K562 (cell line): ENCODE measurements around the gene OR9Q2. TPM values are rescaled to one million over a fixed set of nuclear protein-coding genes. Genes with fewer than 3 reads are reported as not detected.

Source experiments
- ATAC-seq: fragments of 200-7000 bp; cut with Tn5 transposase; 3 replicates; pipeline ENCODE4 v1.9.1; 2020; ENCODE audit warnings: moderate library complexity
- BruUV-seq: library from RNA; stranded (reverse); fragments of 400-500 nt; replicated peaks from 2 replicates; lab custom pipeline; 2021; lab: Mats Ljungman, UMichigan
- CTCF ChIA-PET: fragments of 300-600 bp; formaldehyde crosslinking; extraction: SDS; loops from one replicate; lab custom pipeline; 2021; ENCODE audit warnings: low intra/inter-chr PET ratio; lab: Yijun Ruan, JAX
- POLR2A ChIA-PET: fragments of 300-600, 350-650 bp; sonication (Branson Sonifier 250); formaldehyde crosslinking; extraction: SDS; loops from one replicate; lab custom pipeline; 2021; ENCODE audit warnings: antibody characterized with exemption, inconsistent platforms; lab: Yijun Ruan, JAX
- DNase-seq, 4 experiments: peaks; one replicate each; pipeline versions ENCODE4 v3.0.0 to v3.0.0-alpha.2; 2011 to 2018; ENCODE audit warnings: low spot score in 3 of 4, mixed read lengths in 3 of 4; ENCODE audit errors: extremely low read depth in 1 of 4
- FAIRE-seq: peaks from 2 replicates; lab custom pipeline; 2011; peaks lifted over from hg19 to GRCh38; lab: Jason Lieb, UNC
- H2AFZ ChIP-seq: 2 replicates; pipeline ENCODE4 v1.6.0; 2011; ENCODE audit warnings: low read depth, low read length, control low read depth, inconsistent platforms
- H3K27ac ChIP-seq: fragments of 200-600 bp; 3 replicates; pipeline ENCODE4 v1.8.0; 2011; ENCODE audit warnings: low read depth, mild to moderate bottlenecking, control low read depth, inconsistent platforms, low read length, moderate library complexity, mixed read lengths; ENCODE audit errors: extremely low read depth
- H3K27me3 ChIP-seq, 2 experiments: fragments of 300-600 bp in 1 of 2; 2 replicates in 1 of 2; 3 replicates in 1 of 2; pipeline versions ENCODE4 v1.6.0 to v1.8.0; 2011; ENCODE audit warnings: inconsistent platforms in 2 of 2, low read length in 2 of 2, mild to moderate bottlenecking in 1 of 2, mixed read lengths in 1 of 2, moderate library complexity in 1 of 2; ENCODE audit not compliant: control insufficient read depth in 2 of 2, insufficient read depth in 2 of 2
- H3K36me3 ChIP-seq: fragments of 300-600 bp; 3 replicates; pipeline ENCODE4 v1.8.0; 2011; ENCODE audit warnings: mild to moderate bottlenecking, low read length, inconsistent platforms; ENCODE audit not compliant: control insufficient read depth, insufficient read depth
- H3K4me1 ChIP-seq, 2 experiments: fragments of 200-600 bp in 1 of 2; replicated peaks in 1 of 2; 2 replicates in 1 of 2; 3 replicates in 1 of 2; pipeline versions ENCODE4 v1.5.1 to v1.8.0; 2011; ENCODE audit warnings: inconsistent platforms in 2 of 2, low read length in 2 of 2, mild to moderate bottlenecking in 1 of 2, mixed read lengths in 1 of 2, moderate library complexity in 1 of 2; ENCODE audit not compliant: control insufficient read depth in 2 of 2, insufficient read depth in 2 of 2
- H3K4me2 ChIP-seq: 2 replicates; pipeline ENCODE4 v1.6.1; 2011; ENCODE audit warnings: low read length, control low read depth, inconsistent platforms, mixed read lengths; ENCODE audit not compliant: insufficient read depth
- H3K4me3 ChIP-seq: fragments of 200-600 bp; sonication (generic), shearing (Covaris generic); 2 replicates; pipeline ENCODE4 v1.5.1; 2016; ENCODE audit warnings: control low read depth, inconsistent platforms
- H3K79me2 ChIP-seq: fragments of 200-600 bp; 3 replicates; pipeline ENCODE4 v1.8.0; 2011; ENCODE audit warnings: low read length, inconsistent platforms; ENCODE audit not compliant: control insufficient read depth, insufficient read depth
- H3K9ac ChIP-seq, 2 experiments: 2 replicates each; pipeline versions ENCODE4 v1.6.0 to v1.6.1; 2011; ENCODE audit warnings: low read depth in 2 of 2, low read length in 2 of 2, control low read depth in 1 of 2, inconsistent platforms in 1 of 2, mild to moderate bottlenecking in 1 of 2, mixed read lengths in 1 of 2; ENCODE audit not compliant: insufficient read depth in 1 of 2
- H3K9me1 ChIP-seq: one replicate; pipeline ENCODE4 v1.6.0; 2011; ENCODE audit warnings: inconsistent platforms, mild to moderate bottlenecking, low read length, moderate library complexity; ENCODE audit not compliant: control insufficient read depth, insufficient read depth
- H3K9me3 ChIP-seq: replicated peaks from 2 replicates; pipeline ENCODE4 v1.5.1; 2011; ENCODE audit warnings: low read depth, low read length, inconsistent platforms; ENCODE audit not compliant: control insufficient read depth, insufficient read depth
- H4K20me1 ChIP-seq: replicated peaks from 2 replicates; pipeline ENCODE4 v1.6.1; 2011; ENCODE audit warnings: low read length, inconsistent platforms, mixed read lengths; ENCODE audit not compliant: control insufficient read depth, insufficient read depth
- ARID3B ChIP-seq: fragments of 250-450 bp; sonication (Bioruptor Pico); IDR thresholded peaks from 2 replicates; pipeline ENCODE4 v1.4.0; 2020; ENCODE audit warnings: borderline replicate concordance
- CBFA2T2 ChIP-seq: fragments of 450-650 bp; conservative IDR thresholded peaks from 2 replicates; pipeline ENCODE4 v1.6.1; 2017; ENCODE audit warnings: mild to moderate bottlenecking
- E2F5 ChIP-seq: sonication (generic); formaldehyde crosslinking; IDR thresholded peaks from 2 replicates; pipeline ENCODE4 v1.8.0; 2022; ENCODE audit warnings: mild to moderate bottlenecking, missing genetic modification reagents
- ILK ChIP-seq: fragments of 450-650 bp; IDR thresholded peaks from 2 replicates; pipeline ENCODE4 v1.6.1; 2016; ENCODE audit warnings: missing genetic modification characterization, low read depth, mild to moderate bottlenecking, missing compliant biosample characterization, moderate library complexity, borderline replicate concordance
- KAT2B ChIP-seq: IDR thresholded peaks from one replicate; pipeline ENCODE4 v1.6.1; 2012; ENCODE audit warnings: low read depth, mild to moderate bottlenecking, control low read depth, inconsistent platforms, low read length, moderate library complexity
- ZBTB1 ChIP-seq: sonication (generic); formaldehyde crosslinking; IDR thresholded peaks from 2 replicates; pipeline ENCODE4 v1.8.1; 2023; ENCODE audit warnings: missing genetic modification reagents, low read depth, mild to moderate bottlenecking, borderline replicate concordance
- ZNF224 ChIP-seq: sonication (generic); formaldehyde crosslinking; IDR thresholded peaks from 2 replicates; pipeline ENCODE4 v1.8.0; 2022; ENCODE audit warnings: mild to moderate bottlenecking, missing genetic modification reagents
- ZNF589 ChIP-seq: fragments of 200-800 bp; sonication (Bioruptor generic); IDR thresholded peaks from 2 replicates; pipeline ENCODE4 v1.6.1; 2016; ENCODE audit warnings: low read depth, missing genetic modification characterization, missing compliant biosample characterization
- ZSCAN29 ChIP-seq: fragments of 450-650 bp; IDR thresholded peaks from 2 replicates; pipeline ENCODE4 v1.6.1; 2017
- WGBS: fragments of 100-300 bp; shearing (Covaris generic); methylation state at CpG from one replicate; pipeline ENCODE4 v1.1.6; 2016; ENCODE audit warnings: low coverage, mixed read lengths; ENCODE audit not compliant: insufficient coverage; ENCODE audit errors: missing lambda C conversion rate; 5-methylcytosine and 5-hydroxymethylcytosine counted together
- in situ Hi-C: fragments of 300-500 bp; cut with MboI; formaldehyde crosslinking; loops from 4 replicates; pipeline ENCODE4 v1.15.0; 2018; ENCODE audit warnings: inconsistent platforms, mixed read lengths
- intact Hi-C: fragments of 100-400 bp; cut with micrococcal nuclease; formaldehyde crosslinking; loops from 2 replicates; pipeline ENCODE4 v1.14.2; 2022
- polyA plus RNA-seq, 8 experiments: library from polyadenylated mRNA; depleted of rRNA in 4 of 8; stranded (reverse) in 5 of 8; unstranded in 3 of 8; fragments of >200 nt; fragmentation: Nextera tagmentation in 2 of 8; fragmentation: Illumina TruSeq in 1 of 8; extraction: Ambion mirVana in 2 of 8; extraction: Trizol in 1 of 8; gene quantifications; 2 replicates each; pipeline versions ENCODE4 v1.2.1 to v1.2.3, GENCODE V29; 2011 to 2014; ENCODE audit warnings: inconsistent platforms in 1 of 8, missing spikeins in 1 of 8
- total RNA-seq, 7 experiments: library from RNA; depleted of rRNA in 6 of 7; stranded (reverse); fragments of >200 nt in 6 of 7; fragmentation: Illumina TruSeq in 2 of 7; extraction: Trizol in 2 of 7; gene quantifications; 2 replicates each; pipeline versions ENCODE4 v1.2.1 to v1.2.3, GENCODE V29; 2011 to 2021; ENCODE audit warnings: low replicate concordance in 1 of 7

Gene OR9Q2
- total and polyA plus RNA-seq, 9 of the 15 experiments (the other 6 are each of a cell fraction or from before 2014, with no cell fraction given), result not detected

- intact Hi-C loops, result no loop called here
- CTCF ChIA-PET, result no interaction called here
- no TSS peak for BruUV-seq
Measured at GRCh38 chr11:58192229-58192628, 3.4 kb downstream of the OR9Q2 start.

More at GRCh38 chr11:58192229-58192628, 3.4 kb downstream of the OR9Q2 start:
- no peaks in the 10 kb centered on the region for H3K36me3 ChIP-seq
- H3K9ac ChIP-seq, result no peak overlapping the region
- no peak for DNase-seq
- no peaks in the 10 kb centered on the region for H3K9me3 ChIP-seq
- in situ Hi-C loops, result no loop called here
- H2AFZ ChIP-seq, result no peak overlapping the region
- H4K20me1 ChIP-seq, result no peaks in the 10 kb centered on the region
- H3K27ac ChIP-seq, result no peak overlapping the region
- no peak for TF ChIP-seq E2F5 (CRISPR knock-in tag)
- TF ChIP-seq ZNF589 (CRISPR knock-in tag), result no peak
- TF ChIP-seq ZBTB1 (CRISPR knock-in tag), result no peak
- no peak for TF ChIP-seq ZNF224 (CRISPR knock-in tag)
- TF ChIP-seq ARID3B (CRISPR knock-in tag), result no peak
- no peak for TF ChIP-seq ILK (tag)
- TF ChIP-seq ZSCAN29, result no peak
- TF ChIP-seq KAT2B, result no peak
- no peak for TF ChIP-seq CBFA2T2
- POLR2A ChIA-PET, result no interaction called here
- H3K27me3 ChIP-seq, result no peaks in the 10 kb centered on the region
- FAIRE-seq, result no peak
- WGBS, result 0% methylated on average over 3 of the region's 3 CpGs
- H3K4me2 ChIP-seq, result no peak overlapping the region
- H3K9me1 ChIP-seq, result no peaks in the 10 kb centered on the region
- H3K4me1 ChIP-seq, result no peaks in the 10 kb centered on the region
- H3K4me3 ChIP-seq, result no peak overlapping the region
- no peak for ATAC-seq
- H3K79me2 ChIP-seq, result no peaks in the 10 kb centered on the region
